Activated CD4-positive, alpha-beta T cell treated with anti-CD3 and anti-CD28 coated beads for 1 hour (primary cell): ENCODE data around the gene NFKBIE.

ENCODE experiments used
- DNase-seq: peaks from one replicate; pipeline ENCODE4 v3.0.0-alpha.2; 2020

NFKBIE gene

DNA sequence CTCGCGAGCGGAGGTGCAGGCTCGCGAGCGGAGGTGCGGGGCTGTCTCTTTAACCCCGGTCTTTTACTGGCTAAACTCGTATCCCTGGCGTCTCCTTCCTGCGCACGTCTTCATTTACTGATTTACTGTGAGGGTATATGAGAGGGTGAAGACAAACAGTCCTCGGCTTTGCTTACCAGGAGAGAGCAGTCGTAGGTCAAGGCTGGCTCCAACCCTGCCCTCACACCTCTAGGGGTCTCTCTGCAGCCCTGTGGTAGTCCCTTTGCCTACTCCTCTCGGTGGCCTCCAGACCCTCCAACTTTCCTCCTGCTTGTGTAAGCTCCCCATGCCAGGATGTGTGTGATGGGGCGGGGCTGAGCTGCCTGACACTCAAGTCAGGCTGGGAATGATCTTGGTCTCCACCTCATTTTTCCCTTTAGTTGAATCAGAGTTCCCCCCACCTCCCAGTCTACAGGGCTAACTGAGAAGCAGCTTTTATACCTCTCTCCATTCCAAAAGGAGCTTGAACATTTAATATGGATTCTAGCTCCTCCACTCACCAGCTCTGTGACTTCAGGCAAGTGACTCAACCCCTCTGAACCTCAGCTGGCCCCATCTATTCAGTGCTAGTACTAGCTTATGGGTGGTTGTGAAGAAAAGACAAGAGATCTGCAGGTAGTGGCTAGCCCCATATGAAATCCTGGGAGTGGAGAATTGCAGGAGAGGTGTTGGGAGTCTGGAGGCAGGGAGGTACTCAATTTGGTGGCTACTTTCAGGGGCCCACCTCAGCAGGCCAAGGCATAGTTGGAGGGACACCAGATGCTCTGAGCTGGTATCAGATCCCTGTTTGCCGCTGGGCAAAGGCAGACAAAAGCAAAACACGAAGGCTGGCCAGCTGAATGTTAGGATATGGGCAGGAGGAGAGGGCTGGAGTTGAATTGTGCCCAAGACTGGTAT, 41.1 kb downstream of the NFKBIE start:
- no peak for DNase-seq

DNA sequence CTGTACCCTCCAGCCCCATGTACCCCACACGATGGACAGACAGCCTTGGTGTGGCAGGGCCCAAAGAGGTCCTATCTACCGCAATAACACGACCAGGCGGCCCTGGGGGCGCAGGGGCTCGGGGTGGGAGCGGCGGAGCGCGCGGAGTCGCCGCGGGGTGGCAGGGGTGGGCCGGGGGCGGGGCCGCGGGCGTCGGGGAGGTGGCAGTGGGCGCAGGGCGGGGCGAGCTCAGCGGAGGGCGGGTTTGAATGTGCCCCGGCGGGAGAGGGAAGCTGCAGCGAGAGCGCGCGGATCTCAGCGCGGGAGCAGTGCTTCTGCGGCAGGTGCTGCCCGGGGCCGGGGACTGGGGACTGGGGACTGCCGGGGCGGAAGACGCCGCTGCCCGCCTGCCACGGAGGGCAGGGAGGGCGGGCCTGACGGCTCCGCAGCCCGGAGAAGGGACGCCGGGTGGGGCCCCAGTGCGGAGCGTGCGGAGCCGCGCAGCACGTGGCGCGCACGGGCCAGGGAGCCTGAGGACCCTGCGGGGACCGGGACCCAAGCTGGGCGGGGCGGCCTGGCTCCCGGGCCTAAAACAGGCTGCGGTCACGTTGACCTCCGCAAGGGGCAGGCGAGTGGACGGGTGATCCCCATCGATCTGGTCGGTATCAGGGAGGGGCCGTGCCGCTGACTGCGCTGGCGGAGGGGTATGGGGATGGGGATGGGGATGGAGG, 41.9 kb downstream of the NFKBIE start, which contains the start of gene SLC29A1:
SLC29A1 (plus strand) TSS at position 277 of the 710 bp plus-strand sequence. CDS start 3,719 bp downstream, outside the sequence.
- peak; percentile 74 for DNase-seq

DNA sequence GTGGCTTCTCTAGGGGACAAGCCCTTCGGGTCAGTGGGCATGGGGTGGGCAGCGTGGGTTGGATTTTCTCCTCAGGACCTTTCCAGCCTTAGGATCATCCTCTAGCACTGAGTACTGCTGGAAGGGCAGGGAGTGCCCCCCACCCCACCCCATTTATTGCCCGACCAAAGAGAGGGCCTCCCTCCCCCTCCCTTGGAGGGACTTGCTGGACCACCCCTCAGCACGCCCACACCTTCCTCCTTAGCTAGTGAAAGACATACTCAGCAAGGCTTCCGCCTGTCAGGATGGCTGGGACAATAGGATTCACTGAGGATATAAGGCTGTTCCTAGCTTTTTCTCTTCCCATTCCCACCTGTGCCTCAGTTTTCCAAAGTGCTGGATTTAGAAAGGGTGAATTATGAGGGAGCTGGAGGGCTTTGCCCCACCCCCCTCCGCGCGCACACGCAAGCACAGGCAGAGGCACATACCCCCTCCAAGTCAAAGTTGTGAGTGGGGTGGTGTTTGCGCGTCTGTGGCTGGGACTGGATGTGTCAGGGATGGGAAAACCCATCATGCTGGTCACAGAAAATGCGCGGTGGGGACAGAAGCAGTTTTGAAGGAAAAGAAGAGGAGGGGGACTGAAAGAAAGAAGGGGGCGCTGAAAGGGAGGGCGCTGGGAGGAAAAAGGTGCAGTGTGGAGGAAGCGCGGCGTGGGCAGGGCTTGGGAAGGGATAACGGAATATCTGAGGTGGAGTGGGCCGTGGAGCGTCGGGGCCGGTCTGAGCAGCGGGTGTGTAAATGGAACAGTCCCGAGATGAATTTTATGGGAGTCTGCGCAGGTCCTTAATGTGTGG, 42.6 kb downstream of the NFKBIE start:
- no peak for DNase-seq

DNA sequence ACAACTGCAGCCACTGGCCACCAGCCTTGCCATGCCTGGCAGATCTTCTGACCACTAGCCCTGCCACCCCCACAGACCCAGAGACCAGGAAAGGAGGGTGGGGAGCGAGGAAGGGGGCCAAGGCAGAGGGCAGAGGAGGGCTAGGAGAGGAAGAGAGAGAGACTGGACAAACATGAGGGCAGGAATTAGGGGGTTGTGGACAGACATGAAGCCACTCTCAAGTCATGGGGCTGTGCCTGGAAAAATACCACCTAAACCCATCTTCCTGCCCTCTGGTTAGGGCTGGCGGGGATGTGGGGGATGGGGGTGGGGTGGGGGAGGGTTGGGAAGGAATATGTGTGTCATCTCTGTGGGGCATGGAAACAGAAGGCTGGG, 43.4 kb downstream of the NFKBIE start:
- DNase-seq = no peak

DNA sequence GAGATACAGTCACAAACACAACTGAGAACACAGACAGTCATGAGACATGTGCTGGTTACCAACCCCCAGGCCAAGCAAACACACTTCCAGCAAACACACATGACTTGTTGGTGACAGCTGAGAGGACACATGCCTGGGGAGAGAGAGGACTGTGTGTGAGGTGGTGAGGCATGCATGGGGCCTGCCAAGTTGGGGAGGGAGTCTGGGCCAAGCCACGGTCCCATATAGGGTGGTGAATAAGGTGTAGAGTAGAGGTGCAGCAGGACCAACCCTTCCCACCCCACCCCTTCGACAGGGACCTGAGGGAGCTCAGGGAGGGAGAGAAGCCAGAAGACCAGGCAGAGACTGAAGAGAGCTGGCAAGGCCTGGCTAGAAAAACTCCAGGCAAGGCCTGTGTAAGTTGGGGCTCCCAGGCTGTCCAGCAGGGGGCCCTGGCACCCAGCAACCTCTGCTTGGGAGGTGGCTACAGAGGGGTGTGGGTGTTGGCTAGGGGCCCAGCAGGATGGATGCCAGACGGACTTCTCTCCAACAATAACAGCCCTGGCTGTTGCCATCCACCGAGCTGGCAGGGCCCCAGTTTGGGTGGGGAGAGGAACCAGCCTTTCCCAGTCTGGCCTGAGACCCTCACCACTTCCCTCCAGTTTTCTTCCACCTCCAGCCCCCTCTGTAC, 43.9 kb downstream of the NFKBIE start:
- DNase-seq = peak; percentile 60

DNA sequence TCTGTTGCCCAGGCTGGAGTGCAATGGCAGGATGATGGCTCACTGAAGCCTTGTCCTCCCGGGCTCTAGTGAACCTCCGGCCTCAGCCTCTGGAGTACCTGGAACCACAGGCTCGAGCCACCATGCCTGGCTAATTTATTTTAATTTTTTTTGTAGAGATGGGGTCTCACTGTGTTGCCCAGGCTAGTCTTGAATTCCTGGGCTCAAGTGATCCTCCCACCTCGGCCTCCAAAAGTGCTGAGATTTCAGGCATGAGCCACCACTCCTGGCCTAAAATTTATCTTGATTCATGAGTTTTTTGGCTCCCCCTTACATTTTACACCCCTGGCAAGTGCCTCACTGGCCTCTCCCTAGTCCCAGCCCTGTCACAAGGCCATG, 44.4 kb downstream of the NFKBIE start:
- DNase-seq = no peak

DNA sequence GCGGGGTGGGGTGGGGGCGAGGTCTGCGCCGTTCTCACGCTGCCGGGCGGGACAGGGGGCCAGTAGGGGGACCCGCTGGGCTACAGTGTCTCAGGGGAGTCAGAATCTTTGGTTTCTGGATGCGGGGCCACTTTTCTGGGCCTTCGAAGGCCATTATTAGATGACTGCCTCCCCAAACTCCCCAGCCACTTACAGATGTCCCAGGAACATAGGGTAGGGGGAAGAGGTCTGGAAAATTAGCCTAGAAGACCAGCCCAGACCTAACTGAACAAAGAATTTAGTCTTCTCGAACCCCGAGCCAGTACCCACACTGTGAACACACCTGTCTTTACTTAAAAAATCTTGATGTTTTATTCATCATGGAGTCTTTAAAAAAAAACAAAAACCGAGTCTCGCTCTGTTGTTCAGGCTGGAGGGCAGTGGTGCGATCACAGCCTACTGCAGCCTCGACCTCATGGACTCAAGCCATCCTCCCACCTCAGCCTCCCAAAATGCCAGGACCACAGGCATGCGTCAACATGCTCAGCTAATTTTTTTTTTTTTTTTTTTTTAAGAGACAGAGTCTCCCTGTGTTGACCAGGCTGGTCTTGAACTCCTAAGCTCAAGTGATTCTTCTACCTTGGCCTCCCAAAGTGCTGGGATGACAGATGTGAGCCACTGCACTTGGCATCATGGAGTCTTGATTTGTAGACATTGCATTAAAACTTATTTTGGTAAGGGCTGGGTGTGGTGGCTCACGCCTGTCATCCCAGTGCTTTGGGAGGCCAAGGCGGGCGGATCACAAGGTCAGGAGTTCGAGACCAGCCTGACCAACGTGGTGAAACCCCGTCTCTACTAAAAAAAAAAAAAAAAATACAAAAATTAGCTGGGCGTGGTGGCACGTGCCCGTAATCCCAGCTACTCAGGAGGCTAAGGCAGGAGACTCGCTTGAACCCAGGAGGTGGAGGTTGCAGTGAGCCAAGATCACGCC, 45.3 kb downstream of the NFKBIE start:
- no peak for DNase-seq

DNA sequence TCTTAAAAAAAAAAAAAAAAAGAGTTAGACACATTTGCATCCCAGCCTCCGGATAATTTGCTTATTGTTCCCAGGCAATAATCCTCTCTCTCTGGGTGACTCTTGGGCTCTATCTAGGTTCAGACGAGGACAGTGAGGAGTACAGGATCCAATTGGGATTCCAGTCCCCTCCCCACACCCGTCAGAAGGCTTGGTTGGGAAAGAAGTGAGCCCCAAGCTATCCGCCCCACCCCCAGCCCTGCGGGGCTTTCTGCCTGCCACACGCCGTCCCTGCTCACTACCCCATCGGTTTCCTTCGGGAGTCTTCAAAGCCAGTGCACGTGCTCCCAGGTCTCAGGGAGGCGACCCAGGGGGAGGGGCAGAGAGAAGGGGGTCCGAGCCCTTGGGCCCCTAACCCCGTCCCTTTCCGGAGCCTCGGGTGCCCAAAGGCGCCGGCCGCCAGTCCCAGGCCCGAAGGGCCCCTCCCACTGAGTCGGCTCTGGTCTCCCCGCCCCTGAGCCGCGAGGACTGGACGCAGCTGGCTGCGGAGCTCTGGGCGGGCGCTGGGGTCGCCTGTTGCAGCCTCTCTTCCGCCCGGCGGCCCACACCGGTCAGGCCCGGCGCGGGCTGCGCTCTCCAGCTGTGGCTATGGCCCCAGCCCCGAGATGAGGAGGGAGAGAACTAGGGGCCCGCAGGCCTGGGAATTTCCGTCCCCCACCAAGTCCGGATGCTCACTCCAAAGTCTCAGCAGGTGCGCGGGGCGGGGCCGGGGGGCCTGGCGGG, 46.1 kb downstream of the NFKBIE start:
- DNase-seq = no peak

DNA sequence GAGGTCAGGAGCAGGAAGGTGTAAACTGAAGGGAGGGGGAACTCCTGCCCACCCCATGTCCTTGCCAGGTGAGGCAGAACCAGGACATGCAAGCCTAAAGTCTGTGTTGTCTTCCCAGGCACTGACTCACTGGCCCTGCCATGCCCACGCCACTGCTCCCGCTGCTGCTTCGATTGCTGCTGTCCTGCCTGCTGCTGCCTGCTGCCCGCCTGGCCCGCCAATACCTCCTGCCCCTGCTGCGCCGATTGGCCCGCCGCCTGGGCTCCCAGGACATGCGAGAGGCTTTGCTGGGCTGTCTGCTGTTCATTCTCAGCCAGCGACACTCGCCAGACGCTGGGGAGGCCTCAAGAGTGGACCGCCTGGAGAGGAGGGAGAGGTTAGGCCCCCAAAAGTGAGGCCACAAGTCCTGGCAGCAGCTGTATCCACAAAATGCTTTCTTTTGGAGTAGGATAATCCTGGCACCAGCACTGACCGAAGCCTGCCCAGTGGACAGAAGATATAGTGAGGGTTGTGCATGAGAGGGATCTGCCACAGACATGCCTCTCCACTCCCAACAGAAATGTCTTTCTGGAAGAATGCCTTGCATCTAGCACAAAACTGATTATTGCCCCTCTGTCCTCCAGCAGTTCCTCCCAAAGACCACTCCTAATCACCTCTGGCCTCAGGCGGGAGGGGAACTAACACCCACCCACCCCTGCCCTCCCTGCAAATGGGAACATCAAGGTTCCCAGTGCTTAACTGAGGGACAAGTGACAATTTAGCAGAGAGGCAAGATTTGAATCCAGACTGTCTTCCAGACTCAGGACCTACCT, 47.8 kb downstream of the NFKBIE start:
- no peak for DNase-seq

DNA sequence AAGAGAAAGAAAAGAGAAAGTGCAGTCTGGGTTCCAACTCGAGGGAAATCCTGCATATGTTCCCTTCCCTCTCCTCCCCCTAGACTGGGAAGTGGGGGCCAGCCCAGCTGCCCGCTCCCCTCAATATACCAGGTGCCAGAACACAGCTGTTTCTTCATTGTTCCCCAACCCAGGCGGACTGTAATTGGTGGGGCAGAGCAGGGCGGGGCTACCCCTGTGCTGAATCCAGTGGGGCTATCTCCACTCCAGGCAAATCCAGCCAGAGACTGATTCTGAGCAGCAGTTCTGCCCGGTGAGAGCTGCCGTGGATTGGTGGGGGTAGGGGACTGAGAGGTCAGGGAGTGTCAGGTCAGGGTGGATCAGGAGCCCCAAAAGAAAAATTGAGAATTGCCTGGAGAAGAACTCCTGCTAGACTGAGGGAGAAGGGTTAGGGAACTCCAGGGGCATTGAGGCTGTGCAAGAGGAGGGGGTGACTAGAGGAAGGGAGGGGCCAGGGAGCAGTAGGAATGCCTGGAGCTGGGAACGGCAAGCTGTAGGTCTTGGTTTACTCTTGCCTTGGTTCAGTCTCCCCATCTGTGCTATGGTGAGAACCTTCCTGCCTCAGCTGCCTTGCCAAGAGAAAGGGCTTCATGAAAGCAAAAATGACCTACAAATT, 48.5 kb downstream of the NFKBIE start, which contains the start of gene MYMX:
MYMX (plus strand) TSS at position 250 of the 655 bp plus-strand sequence. CDS start 546 bp downstream, outside the sequence.
- no peak for DNase-seq

DNA sequence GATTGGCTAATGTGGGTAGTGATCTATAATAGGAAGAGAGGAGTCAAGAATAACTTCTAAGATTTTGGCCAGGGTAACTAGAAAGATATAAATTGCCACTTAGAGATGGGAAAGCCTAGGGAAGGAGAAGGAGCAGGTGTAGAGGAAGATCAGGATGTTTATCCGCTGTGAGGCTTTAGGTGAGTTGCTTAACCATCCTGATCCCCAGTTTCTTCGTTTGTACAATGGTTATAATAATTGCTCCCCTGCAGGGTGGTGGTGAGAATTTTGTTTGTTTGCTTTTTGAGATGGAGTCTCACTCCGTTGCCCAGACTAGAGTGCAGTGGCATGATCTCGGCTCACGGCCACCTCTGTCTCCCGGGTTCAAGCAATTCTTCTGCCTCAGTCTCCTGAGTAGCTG, 51.0 kb downstream of the NFKBIE start:
- DNase-seq = no peak

DNA sequence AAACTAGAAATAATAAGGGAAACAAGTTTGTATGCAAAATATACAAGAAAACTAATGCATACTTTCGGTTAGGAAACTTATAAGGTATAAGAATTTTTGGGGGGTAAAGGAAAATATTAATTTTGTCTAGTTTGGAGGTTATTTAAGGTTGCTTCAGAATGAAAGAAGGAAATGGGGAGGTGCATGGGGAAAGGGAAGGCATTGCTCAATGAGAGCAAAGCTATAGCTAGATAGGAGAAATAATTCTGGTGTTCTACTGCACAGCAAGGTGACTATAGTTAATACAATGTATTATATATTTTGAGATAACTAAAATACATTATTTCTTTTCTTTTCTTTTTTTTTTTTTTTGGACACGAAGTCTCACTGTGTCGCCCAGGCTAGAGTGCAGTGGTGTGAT, 54.1 kb downstream of the NFKBIE start:
- no peak for DNase-seq
